ENCODE measurements around the gene CR1.
"Not testable (repeated sequence)": the region's sequence is repeated elsewhere in the genome, so short reads cannot be mapped to it uniquely, and the experiment has no call there.

- not testable (repeated sequence) for TF ChIP-seq POLR2A (IDR thresholded peaks at IDR 0.05)
- TF ChIP-seq, protein P1, sequence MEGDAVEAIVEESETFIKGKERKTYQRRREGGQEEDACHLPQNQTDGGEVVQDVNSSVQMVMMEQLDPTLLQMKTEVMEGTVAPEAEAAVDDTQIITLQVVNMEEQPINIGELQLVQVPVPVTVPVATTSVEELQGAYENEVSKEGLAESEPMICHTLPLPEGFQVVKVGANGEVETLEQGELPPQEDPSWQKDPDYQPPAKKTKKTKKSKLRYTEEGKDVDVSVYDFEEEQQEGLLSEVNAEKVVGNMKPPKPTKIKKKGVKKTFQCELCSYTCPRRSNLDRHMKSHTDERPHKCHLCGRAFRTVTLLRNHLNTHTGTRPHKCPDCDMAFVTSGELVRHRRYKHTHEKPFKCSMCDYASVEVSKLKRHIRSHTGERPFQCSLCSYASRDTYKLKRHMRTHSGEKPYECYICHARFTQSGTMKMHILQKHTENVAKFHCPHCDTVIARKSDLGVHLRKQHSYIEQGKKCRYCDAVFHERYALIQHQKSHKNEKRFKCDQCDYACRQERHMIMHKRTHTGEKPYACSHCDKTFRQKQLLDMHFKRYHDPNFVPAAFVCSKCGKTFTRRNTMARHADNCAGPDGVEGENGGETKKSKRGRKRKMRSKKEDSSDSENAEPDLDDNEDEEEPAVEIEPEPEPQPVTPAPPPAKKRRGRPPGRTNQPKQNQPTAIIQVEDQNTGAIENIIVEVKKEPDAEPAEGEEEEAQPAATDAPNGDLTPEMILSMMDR (IDR thresholded peaks at IDR 0.05): not testable (repeated sequence)
Measured at GRCh38 chr1:207575381-207575780, 79.4 kb downstream of the CR1 start.

All from Peyer's patch (tissue), 4 donors.